HG03066 (cell line): ENCODE measurements around the gene PBOV1.
"Not testable (repeated sequence)": the region's sequence is repeated elsewhere in the genome, so short reads cannot be mapped to it uniquely, and the experiment has no call there.

Experiments used
- ATAC-seq: cut with Tn5 transposase; IDR thresholded peaks from one replicate; pipeline ENCODE4 v1.9.1; 2021; ENCODE audit warnings: low read depth; ENCODE audit not compliant: unreplicated experiment

The PBOV1 gene

DNA sequence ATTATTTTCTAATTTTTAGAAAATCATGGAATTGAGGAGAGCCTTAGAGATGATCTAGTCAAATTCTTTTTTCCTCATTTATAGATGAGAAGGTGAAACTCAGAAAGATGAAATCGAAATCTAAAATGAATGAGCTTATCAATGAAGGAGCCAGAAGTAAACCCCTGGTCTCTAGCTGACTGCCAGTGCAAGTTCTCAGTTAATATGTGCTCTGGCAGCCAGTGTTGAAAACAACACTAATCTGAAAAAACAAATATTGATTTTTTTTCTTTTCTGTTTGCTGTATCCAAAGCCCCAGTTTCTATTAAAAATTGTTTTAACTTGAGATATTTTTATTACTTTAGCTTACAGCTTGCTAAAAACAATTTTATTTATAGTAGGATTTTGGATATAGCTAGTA is 21.5 kb upstream of the PBOV1 start:
- ATAC-seq = no peak

DNA sequence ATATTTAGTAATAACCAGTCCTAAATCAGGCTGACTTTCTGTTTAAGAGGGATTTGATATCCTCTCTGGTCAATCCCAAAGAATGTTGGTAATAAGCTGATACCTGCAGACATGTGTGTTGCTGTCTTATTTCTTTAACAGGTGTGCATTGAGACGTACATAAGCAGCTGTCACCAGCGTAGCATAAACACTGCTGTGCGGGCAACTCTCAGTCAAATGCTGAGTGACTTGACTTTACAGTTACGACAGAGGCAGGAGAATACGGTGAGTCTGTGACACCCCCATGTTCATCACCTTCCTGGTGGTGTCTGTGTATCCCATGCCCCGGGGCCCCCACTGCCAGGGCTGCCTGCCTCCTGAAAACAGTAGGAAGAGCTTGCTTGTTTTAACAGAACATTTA is 20.1 kb upstream of the PBOV1 start:
- ATAC-seq = no peak

GRCh38 chr6:138237463-138237862 is 19.2 kb upstream of the PBOV1 start:
- ATAC-seq = no peak

- no peak for ATAC-seq
Measured at GRCh38 chr6:138235693-138236092, 17.4 kb upstream of the PBOV1 start.

DNA sequence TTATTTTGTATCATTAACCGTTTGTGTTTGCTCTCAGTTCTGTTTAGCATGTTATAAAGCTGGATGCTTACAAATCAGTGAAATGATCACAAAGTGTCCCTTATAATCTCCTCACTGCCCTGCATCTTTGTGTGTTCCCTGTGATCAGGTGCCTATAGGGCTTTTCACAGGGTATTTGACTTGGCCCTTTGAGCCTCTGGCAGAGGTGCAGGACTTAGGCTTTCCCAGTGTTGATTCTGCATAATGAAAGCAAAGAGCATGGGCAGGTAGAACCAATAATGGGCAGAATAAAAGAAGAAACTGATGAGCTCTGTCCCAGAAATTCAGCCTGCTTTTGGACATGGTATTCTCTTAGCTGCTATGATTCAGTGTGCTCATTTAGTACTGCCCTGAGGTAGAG is 16.9 kb upstream of the PBOV1 start:
- no peak for ATAC-seq

GRCh38 chr6:138234363-138234762 is 16.1 kb upstream of the PBOV1 start:
- ATAC-seq = no peak

GRCh38 chr6:138231381-138231886 is 13.1 kb upstream of the PBOV1 start:
- ATAC-seq = no peak

DNA sequence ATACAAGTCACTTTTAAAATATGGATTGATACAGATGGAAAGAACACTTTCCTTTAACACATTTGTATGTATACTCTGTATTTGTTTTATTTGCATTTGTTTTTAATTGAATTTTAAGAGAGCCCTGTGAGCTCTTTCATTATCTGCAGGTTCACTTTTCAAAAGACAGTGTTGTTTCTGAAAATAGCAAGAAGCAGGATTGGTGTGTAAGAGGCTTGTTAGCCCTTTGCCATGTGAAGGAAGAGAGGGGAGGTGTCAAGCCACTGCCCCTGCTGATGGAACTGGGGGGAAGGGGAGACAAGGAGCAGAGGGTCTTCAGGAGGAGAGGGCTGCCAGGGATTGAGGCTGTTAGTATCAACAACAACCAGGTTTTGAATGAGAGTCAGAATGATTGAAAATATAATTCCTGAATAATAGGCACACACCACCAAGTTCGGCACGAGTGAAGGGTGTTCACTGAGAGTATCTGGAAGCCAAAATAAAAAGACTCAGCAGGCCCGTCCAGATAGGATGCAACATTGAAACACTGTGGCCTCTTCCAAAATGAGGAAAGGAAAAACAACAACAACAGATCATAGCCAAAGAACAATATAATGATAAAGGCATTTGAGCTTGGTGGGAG is 12.6 kb upstream of the PBOV1 start:
- ATAC-seq = no peak

- ATAC-seq = no peak
Measured at GRCh38 chr6:138230221-138230620, 11.9 kb upstream of the PBOV1 start.

GRCh38 chr6:138229663-138230179 is 11.4 kb upstream of the PBOV1 start:
- ATAC-seq = no peak

DNA sequence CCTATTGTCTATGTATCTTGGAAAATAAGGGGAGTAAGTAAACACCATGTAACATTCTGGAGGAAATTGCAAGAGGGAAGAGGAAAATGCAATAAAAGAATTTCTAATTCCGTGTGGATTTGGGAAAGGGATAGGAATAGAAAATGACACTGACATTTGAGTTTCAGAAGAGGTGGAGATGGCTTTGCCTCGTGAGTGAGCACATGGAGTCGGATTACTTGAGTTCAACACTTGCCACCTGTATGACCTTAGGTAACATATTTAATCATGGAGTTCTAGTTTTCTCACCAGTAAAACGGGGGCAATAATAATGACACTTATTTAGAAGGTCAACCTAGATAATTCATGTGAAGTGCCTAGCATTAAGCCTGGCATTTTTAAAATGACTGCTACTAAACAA is 10.8 kb upstream of the PBOV1 start:
- no peak for ATAC-seq

GRCh38 chr6:138227316-138227781 is 9.1 kb upstream of the PBOV1 start:
- ATAC-seq = no peak

DNA sequence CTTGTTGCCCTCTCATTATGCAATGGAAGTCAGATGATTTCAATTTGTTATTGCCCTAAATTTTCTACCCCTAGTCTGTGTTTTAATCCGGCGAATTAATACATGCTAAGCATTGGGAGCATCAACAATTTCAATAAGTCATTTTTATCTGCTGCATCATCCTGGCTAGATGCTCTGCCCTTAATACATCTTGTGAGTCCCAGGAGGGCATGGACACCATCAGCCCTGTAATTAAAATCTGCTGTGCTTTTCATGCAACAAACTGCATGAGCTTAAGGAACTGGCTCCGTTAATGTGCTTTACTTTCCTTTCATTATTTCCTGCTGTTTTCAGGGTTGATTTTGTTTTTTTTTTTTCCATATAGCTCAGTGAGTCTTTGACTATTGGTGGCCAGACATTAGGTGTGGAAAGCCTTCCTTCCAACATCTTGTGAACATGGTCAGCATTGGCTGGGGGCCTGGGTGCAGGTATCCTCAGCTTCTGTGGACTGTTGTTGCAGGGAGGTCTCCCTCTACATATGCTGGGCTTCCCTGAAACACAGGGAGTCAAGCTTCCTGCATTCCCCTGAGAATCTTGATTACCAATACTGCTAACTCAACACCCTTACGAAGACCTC is 8.5 kb upstream of the PBOV1 start:
- no peak for ATAC-seq

- no peak for ATAC-seq
Measured at GRCh38 chr6:138225953-138226352, 7.7 kb upstream of the PBOV1 start.

DNA sequence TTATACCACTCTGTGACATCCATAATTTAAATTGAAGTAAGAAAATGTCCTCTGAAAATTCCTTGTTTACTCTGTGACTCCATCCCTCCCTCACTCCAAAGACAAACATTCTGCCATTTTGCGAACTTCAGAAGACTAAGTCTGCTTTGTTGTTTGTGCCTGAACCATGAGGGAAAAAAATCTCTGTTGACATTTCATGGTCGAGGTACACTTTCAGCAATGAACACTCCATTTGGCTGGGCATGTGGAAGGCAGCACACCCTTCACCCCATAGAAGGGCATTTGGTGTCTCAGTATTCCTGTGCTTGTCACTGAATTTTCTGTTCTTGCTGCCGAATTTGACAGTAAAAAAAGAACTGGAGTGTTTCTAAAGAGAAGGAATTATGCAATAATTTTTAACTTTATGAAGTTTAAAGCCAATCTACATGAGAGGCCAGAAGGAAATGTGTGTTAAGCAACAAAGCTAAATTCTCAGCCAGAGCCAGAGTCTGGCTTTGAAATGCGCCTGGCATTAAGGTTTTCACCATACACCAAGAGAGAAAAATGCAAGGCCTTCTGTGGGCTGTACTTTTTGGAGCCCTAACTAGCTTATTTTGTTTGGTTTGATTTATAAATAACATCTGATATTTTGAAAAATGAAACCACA is 4.7 kb upstream of the PBOV1 start:
- no peak for ATAC-seq

DNA sequence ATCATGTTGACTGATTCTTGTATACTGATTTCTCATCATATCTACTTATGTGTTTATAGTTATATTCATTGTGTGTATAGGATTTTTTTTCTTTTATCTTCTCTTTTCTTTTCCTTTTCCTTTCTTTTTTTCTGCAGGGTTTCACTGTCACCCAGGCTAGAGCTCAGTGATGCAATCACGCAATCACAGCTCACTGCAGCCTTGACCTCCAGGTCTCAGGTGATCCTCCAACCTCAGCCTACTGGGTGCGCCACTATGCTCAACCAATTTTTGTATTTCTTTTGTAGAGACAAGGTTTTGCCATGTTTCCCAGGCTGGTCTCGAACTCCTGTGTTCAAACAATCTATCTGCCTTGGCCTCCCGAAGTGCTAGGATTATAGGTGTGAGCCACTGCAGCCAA is 1.6 kb upstream of the PBOV1 start:
- no peak for ATAC-seq

- ATAC-seq = no peak
Measured at GRCh38 chr6:138219398-138219797, 1.1 kb upstream of the PBOV1 start.

- no peak for ATAC-seq
Measured at GRCh38 chr6:138215093-138215782, 3.1 kb downstream of the PBOV1 start.

- not testable (repeated sequence) for ATAC-seq
Measured at GRCh38 chr6:138212530-138212929, 5.8 kb downstream of the PBOV1 start.

GRCh38 chr6:138211601-138212000 is 6.7 kb downstream of the PBOV1 start:
- no peak for ATAC-seq

GRCh38 chr6:138211048-138211581 is 7.2 kb downstream of the PBOV1 start:
- no peak for ATAC-seq
